SU-DHL-6 (cell line): ENCODE measurements around the gene THAP12.

Experiments used
- H2AFZ ChIP-seq: fragments of 200-600 bp; sonication (generic); 2 replicates; pipeline ENCODE4 v1.6.1; 2014; ENCODE audit warnings: low read depth, mild to moderate bottlenecking, moderate library complexity, mixed read lengths, antibody characterized with exemption, low read length; ENCODE audit not compliant: severe bottlenecking
- H3F3A ChIP-seq: fragments of 200-600 bp; shearing (Covaris generic); 2 replicates; pipeline ENCODE4 v1.6.0; 2016; ENCODE audit warnings: antibody characterized with exemption, mild to moderate bottlenecking; ENCODE audit not compliant: insufficient read depth
- H3K27ac ChIP-seq: fragments of 200-600 bp; sonication (generic); 2 replicates; pipeline ENCODE4 v1.5.1; 2016; ENCODE audit warnings: low read depth, mild to moderate bottlenecking, low read length, moderate library complexity, mixed read lengths
- H3K27me3 ChIP-seq: fragments of 200-600 bp; sonication (generic), shearing (Covaris generic); 2 replicates; pipeline ENCODE4 v1.6.0; 2014; ENCODE audit warnings: mild to moderate bottlenecking, low read length
- H3K36me3 ChIP-seq: fragments of 200-600 bp; sonication (generic); 2 replicates; pipeline ENCODE4 v1.6.1; 2014; ENCODE audit warnings: mild to moderate bottlenecking, low read length, mixed read lengths
- H3K4me2 ChIP-seq: fragments of 300-600, 200-600 bp; shearing (Covaris generic), sonication (generic); 2 replicates; pipeline ENCODE4 v1.6.0; 2014; ENCODE audit warnings: low read length, low read depth, mild to moderate bottlenecking; ENCODE audit not compliant: poor library complexity, severe bottlenecking
- H3K4me3 ChIP-seq: fragments of 200-600 bp; sonication (generic); 2 replicates; pipeline ENCODE4 v1.5.1; 2014; ENCODE audit warnings: antibody characterized with exemption, low read length, mild to moderate bottlenecking, mixed read lengths; ENCODE audit not compliant: insufficient read depth, poor library complexity, severe bottlenecking
- H3K79me2 ChIP-seq: fragments of 200-600 bp; sonication (generic); 2 replicates; pipeline ENCODE4 v1.6.1; 2014; ENCODE audit warnings: mild to moderate bottlenecking, low read length, moderate library complexity; ENCODE audit not compliant: insufficient read depth
- H3K9ac ChIP-seq: fragments of 200-600 bp; sonication (generic); 2 replicates; pipeline ENCODE4 v1.7.0; 2014; ENCODE audit warnings: mild to moderate bottlenecking, low read length
- H3K9me2 ChIP-seq: fragments of 200-600 bp; sonication (generic); replicated peaks from 2 replicates; pipeline ENCODE4 v1.6.1; 2014; ENCODE audit warnings: low read length; ENCODE audit not compliant: insufficient read depth
- H3K9me3 ChIP-seq: fragments of 200-600 bp; sonication (generic); 2 replicates; pipeline ENCODE4 v1.6.1; 2014; ENCODE audit warnings: low read length, mixed read lengths; ENCODE audit not compliant: insufficient read depth
- H4K20me1 ChIP-seq: fragments of 200-600 bp; sonication (generic); 2 replicates; pipeline ENCODE4 v1.6.1; 2014; ENCODE audit warnings: low read depth, mild to moderate bottlenecking, antibody characterized with exemption, low read length, moderate library complexity, mixed read lengths
- EZH2phosphoT487 ChIP-seq: fragments of 200-600 bp; sonication (generic), shearing (Covaris generic); conservative IDR thresholded peaks from 2 replicates; pipeline ENCODE4 v1.6.1; 2018; ENCODE audit warnings: mild to moderate bottlenecking, antibody characterized with exemption, low read length, moderate library complexity, mixed read lengths
- TF ChIP-seq, protein P1 (sequence below): fragments of 200-600 bp; sonication (generic); IDR thresholded peaks from one replicate; pipeline ENCODE4 v1.5.1; 2017; ENCODE audit warnings: antibody characterized with exemption, mild to moderate bottlenecking, low read length, moderate library complexity; ENCODE audit not compliant: insufficient read depth, poor library complexity, severe bottlenecking

THAP12 gene

DNA sequence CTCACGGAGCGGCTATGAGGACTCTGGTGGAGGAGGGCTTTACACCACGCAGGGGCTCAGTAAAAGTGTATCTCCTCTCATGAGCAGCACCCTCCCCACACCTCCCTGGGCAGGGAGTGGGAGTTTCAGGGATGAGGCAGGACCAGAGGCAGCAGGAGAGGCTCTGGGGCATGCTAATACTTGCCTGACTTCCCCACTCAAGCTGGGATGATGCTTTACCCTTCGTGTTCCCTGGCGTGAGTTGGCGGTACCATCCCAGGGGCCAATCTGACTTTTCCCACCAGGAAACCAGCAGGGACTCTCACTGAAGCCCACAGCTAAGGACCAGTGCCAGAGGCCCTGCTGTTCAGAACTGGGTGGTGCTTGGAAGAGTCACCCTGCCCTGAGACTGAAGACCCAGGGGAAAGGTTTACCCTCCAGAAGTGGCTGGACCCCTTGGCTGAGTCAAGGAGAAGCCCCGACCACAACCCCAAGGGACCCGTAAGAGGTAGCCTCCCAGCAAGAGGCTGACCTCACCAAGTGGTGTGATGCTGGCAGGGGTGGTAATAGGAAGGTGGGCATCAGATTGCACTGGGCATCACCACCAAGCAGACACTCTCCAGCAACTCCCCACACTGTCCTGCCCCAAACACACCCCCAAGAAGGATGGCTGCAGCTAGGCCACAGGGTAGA is 65.6 kb downstream of the THAP12 start:
- Histone ChIP-seq H3F3A (no peaks in the 10 kb centered on the region), H3K27ac (no peak overlapping the region), H3K79me2 (no peaks in the 10 kb centered on the region), H3K36me3 (no peaks in the 10 kb centered on the region), H3K9ac (no peak overlapping the region), H3K4me3 (no peak overlapping the region), H3K4me2 (no peak overlapping the region), H4K20me1 (no peaks in the 10 kb centered on the region), H2AFZ (no peak overlapping the region), H3K27me3 (no peaks in the 10 kb centered on the region), H3K9me2 (no peaks in the 10 kb centered on the region), H3K9me3 (no peaks in the 10 kb centered on the region)
- TF ChIP-seq EZH2phosphoT487 = no peak
- TF ChIP-seq, protein P1, sequence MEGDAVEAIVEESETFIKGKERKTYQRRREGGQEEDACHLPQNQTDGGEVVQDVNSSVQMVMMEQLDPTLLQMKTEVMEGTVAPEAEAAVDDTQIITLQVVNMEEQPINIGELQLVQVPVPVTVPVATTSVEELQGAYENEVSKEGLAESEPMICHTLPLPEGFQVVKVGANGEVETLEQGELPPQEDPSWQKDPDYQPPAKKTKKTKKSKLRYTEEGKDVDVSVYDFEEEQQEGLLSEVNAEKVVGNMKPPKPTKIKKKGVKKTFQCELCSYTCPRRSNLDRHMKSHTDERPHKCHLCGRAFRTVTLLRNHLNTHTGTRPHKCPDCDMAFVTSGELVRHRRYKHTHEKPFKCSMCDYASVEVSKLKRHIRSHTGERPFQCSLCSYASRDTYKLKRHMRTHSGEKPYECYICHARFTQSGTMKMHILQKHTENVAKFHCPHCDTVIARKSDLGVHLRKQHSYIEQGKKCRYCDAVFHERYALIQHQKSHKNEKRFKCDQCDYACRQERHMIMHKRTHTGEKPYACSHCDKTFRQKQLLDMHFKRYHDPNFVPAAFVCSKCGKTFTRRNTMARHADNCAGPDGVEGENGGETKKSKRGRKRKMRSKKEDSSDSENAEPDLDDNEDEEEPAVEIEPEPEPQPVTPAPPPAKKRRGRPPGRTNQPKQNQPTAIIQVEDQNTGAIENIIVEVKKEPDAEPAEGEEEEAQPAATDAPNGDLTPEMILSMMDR = no peak

DNA sequence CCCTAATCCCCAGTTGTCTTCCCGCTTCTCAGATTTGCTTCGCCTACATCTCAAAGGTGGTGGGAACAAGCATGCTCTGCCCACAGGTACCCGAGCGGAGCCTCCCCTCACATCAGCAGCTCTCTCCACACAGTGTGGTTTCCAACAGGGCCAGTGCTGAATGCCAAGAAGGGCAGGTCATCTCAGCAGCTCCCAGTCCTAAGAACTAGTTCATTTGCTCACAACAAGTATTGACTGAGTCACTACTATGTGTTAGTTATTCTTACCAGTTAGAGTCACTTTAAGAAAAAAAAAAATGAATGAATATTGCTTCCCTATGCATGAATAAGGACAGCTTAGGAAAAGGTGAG is 66.2 kb downstream of the THAP12 start:
- Histone ChIP-seq H4K20me1 (no peaks in the 10 kb centered on the region), H3K9me3 (no peaks in the 10 kb centered on the region), H3K9ac (no peak overlapping the region), H3K36me3 (no peaks in the 10 kb centered on the region), H3F3A (no peaks in the 10 kb centered on the region), H2AFZ (no peak overlapping the region), H3K9me2 (no peaks in the 10 kb centered on the region), H3K79me2 (no peaks in the 10 kb centered on the region), H3K27ac (no peak overlapping the region), H3K4me3 (no peak overlapping the region), H3K4me2 (no peak overlapping the region), H3K27me3 (no peaks in the 10 kb centered on the region)
- TF ChIP-seq EZH2phosphoT487 = no peak
- TF ChIP-seq, protein P1 = no peak

DNA sequence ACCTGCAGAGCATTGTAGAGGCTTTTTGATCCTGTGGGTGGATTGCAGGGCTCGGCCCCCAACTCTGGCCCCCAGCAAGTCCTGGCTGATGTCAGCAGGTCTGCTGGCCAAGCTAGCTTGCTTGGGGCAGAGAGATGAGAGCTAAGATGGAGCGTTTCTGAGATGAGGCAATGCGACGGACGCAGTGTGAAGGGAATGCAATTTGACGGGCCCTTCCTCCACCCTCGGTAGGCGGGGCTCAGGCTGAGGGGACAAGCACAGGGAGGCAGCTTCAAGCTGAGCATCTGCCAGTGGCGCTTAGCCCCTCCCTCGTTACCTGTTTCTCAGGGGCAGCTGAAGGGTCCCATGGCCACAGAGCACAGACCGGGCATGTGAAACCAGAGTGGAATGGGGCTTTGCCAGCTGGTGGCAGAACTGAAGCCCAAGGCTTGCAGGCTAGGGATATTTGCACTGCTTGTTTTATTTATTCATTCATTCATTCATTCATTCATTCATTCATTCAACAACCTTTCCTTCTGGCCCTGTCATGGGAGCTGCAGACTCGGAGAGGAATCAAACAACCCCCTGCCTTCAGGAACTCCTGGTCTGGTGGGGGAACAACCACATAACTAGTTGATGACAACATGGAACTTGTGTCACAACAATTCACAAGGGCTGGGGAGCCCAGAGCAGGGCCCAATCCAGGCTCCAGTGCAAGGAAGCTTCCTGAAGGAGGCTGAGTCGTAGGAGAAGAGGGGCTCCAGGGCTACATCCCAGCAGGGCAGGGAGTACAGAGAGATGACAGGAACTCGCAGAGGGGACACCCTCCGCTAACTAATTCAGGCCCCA is 66.8 kb downstream of the THAP12 start:
- Histone ChIP-seq H4K20me1 (no peaks in the 10 kb centered on the region), H2AFZ (no peak overlapping the region), H3K4me2 (no peak overlapping the region), H3K9me2 (no peaks in the 10 kb centered on the region), H3K27ac (no peak overlapping the region), H3K27me3 (no peaks in the 10 kb centered on the region), H3K79me2 (no peaks in the 10 kb centered on the region), H3F3A (no peaks in the 10 kb centered on the region), H3K9ac (no peak overlapping the region), H3K4me3 (no peak overlapping the region), H3K9me3 (no peaks in the 10 kb centered on the region), H3K36me3 (no peaks in the 10 kb centered on the region)
- TF ChIP-seq, protein P1 = no peak
- no peak for TF ChIP-seq EZH2phosphoT487
